GM18511 (cell line): ENCODE results near the gene LRP11.
"Not testable (repeated sequence)": the region's sequence is repeated elsewhere in the genome, so short reads cannot be mapped to it uniquely, and the experiment has no call there.

ENCODE experiments used
- ATAC-seq: cut with Tn5 transposase; IDR thresholded peaks from one replicate; pipeline ENCODE4 v1.9.1; 2021; ENCODE audit warnings: mild to moderate bottlenecking, moderate library complexity; ENCODE audit not compliant: unreplicated experiment

LRP11 gene

GRCh38 chr6:149852180-149852579, 12.0 kb downstream of the LRP11 start:
- no peak for ATAC-seq

GRCh38 chr6:149851461-149852110, 12.6 kb downstream of the LRP11 start:
- no peak for ATAC-seq

- ATAC-seq: not testable (repeated sequence)
Observed at GRCh38 chr6:149848343-149848742, 15.8 kb downstream of the LRP11 start.

- ATAC-seq: no peak
Observed at GRCh38 chr6:149847939-149848267, 16.3 kb downstream of the LRP11 start.

- no peak for ATAC-seq
Observed at GRCh38 chr6:149846321-149846720, 17.8 kb downstream of the LRP11 start.

GRCh38 chr6:149845549-149845948, 18.6 kb downstream of the LRP11 start:
- ATAC-seq: no peak

GRCh38 chr6:149844480-149844879, 19.7 kb downstream of the LRP11 start:
- ATAC-seq: no peak

GRCh38 chr6:149844036-149844435, 20.1 kb downstream of the LRP11 start:
- not testable (repeated sequence) for ATAC-seq

- no peak for ATAC-seq
Observed at GRCh38 chr6:149843051-149843633, 21.0 kb downstream of the LRP11 start.

- no peak for ATAC-seq
Observed at GRCh38 chr6:149842331-149842730, 21.8 kb downstream of the LRP11 start.

- no peak for ATAC-seq
Observed at GRCh38 chr6:149840345-149841075, 23.6 kb downstream of the LRP11 start.

GRCh38 chr6:149834513-149835481, 29.4 kb downstream of the LRP11 start:
- ATAC-seq: no peak

- ATAC-seq: no peak
Observed at GRCh38 chr6:149833651-149834050, 30.5 kb downstream of the LRP11 start.

GRCh38 chr6:149831308-149831820, 32.8 kb downstream of the LRP11 start:
- ATAC-seq: no peak

GRCh38 chr6:149830731-149831307, 33.3 kb downstream of the LRP11 start:
- no peak for ATAC-seq

GRCh38 chr6:149825292-149825691, 38.9 kb downstream of the LRP11 start:
- no peak for ATAC-seq

GRCh38 chr6:149823013-149823412, 41.1 kb downstream of the LRP11 start:
- no peak for ATAC-seq

- ATAC-seq: no peak
Observed at GRCh38 chr6:149821492-149821891, 42.7 kb downstream of the LRP11 start.

- ATAC-seq: no peak
Observed at GRCh38 chr6:149820506-149820905, 43.7 kb downstream of the LRP11 start.

GRCh38 chr6:149815788-149816187, 48.4 kb downstream of the LRP11 start:
- peak; percentile 57 for ATAC-seq

- ATAC-seq: no peak
Observed at GRCh38 chr6:149813351-149813750, 50.8 kb downstream of the LRP11 start.
